HG03064 (cell line): ENCODE data around the gene ZNF275.
"Not testable (repeated sequence)": the region's sequence is repeated elsewhere in the genome, so short reads cannot be mapped to it uniquely, and the experiment has no call there.

Experiments
- ATAC-seq: cut with Tn5 transposase; IDR thresholded peaks from one replicate; pipeline ENCODE4 v1.9.1; 2021; ENCODE audit warnings: low read depth; ENCODE audit not compliant: unreplicated experiment

The ZNF275 gene

GRCh38 chrX:153318811-153319210 is 15.1 kb upstream of the ZNF275 start:
- ATAC-seq, result no peak

- ATAC-seq, result no peak
Measured at GRCh38 chrX:153319295-153320046, 14.5 kb upstream of the ZNF275 start.

GRCh38 chrX:153320047-153320443 is 13.9 kb upstream of the ZNF275 start:
- not testable (repeated sequence) for ATAC-seq

GRCh38 chrX:153320555-153321184 is 13.3 kb upstream of the ZNF275 start:
- no peak for ATAC-seq

GRCh38 chrX:153321381-153322124 is 12.4 kb upstream of the ZNF275 start, which contains the start of gene PNMA6F:
Gene PNMA6F, minus strand, starts transcription at chrX:153321767. Its CDS starts 1,093 bp downstream, at chrX:153320674.
- ATAC-seq, result no peak

- ATAC-seq, result no peak
Measured at GRCh38 chrX:153327561-153327960, 6.4 kb upstream of the ZNF275 start.

- ATAC-seq, result no peak
Measured at GRCh38 chrX:153333266-153333665, 687 bp upstream of the ZNF275 start.

GRCh38 chrX:153334654-153335295 is 822 bp downstream of the ZNF275 start:
- ATAC-seq, result no peak

- ATAC-seq, result peak; percentile 43
Measured at GRCh38 chrX:153336121-153336894, 2.4 kb downstream of the ZNF275 start.

GRCh38 chrX:153336988-153337387 is 3.0 kb downstream of the ZNF275 start:
- ATAC-seq, result no peak

- ATAC-seq, result no peak
Measured at GRCh38 chrX:153338836-153339235, 4.9 kb downstream of the ZNF275 start.

GRCh38 chrX:153339662-153340061 is 5.7 kb downstream of the ZNF275 start:
- ATAC-seq, result no peak

GRCh38 chrX:153340111-153340510 is 6.2 kb downstream of the ZNF275 start:
- ATAC-seq, result no peak

GRCh38 chrX:153342762-153343558 is 9.0 kb downstream of the ZNF275 start:
- no peak for ATAC-seq

- no peak for ATAC-seq
Measured at GRCh38 chrX:153343674-153344073, 9.7 kb downstream of the ZNF275 start.

GRCh38 chrX:153347530-153347929 is 13.6 kb downstream of the ZNF275 start:
- ATAC-seq, result no peak

- ATAC-seq, result no peak
Measured at GRCh38 chrX:153348421-153348820, 14.5 kb downstream of the ZNF275 start.

GRCh38 chrX:153349952-153350351 is 16.0 kb downstream of the ZNF275 start:
- no peak for ATAC-seq

GRCh38 chrX:153351981-153352380 is 18.0 kb downstream of the ZNF275 start:
- no peak for ATAC-seq
